MM.1S (cell line): Measurements from ENCODE around the gene SCAP.

ENCODE experiments used
- DNase-seq: peaks from one replicate; pipeline ENCODE4 v3.0.0-alpha.2; 2015
- H2AFZ ChIP-seq: fragments of 300-600 bp; sonication (generic); 2 replicates; pipeline ENCODE4 v1.6.0; 2016; ENCODE audit warnings: antibody characterized with exemption, low read length
- H3F3A ChIP-seq: fragments of 300-600 bp; sonication (generic); 2 replicates; pipeline ENCODE4 v1.6.1; 2016; ENCODE audit warnings: mild to moderate bottlenecking, antibody characterized with exemption, low read length, moderate library complexity, mixed read lengths; ENCODE audit not compliant: insufficient read depth
- H3K27ac ChIP-seq: fragments of 300-600 bp; sonication (generic); 2 replicates; pipeline ENCODE4 v1.5.1; 2016; ENCODE audit warnings: mild to moderate bottlenecking, low read length
- H3K27me3 ChIP-seq: fragments of 300-600 bp; sonication (generic); replicated peaks from 2 replicates; pipeline ENCODE4 v1.6.0; 2016; ENCODE audit warnings: low read length; ENCODE audit not compliant: insufficient read depth
- H3K36me3 ChIP-seq: fragments of 300-600 bp; sonication (generic); replicated peaks from 2 replicates; pipeline ENCODE4 v1.6.1; 2016; ENCODE audit warnings: mild to moderate bottlenecking, low read length, mixed read lengths; ENCODE audit not compliant: insufficient read depth
- H3K4me1 ChIP-seq: fragments of 300-600 bp; sonication (generic); 2 replicates; pipeline ENCODE4 v1.6.1; 2016; ENCODE audit warnings: low read length, mixed read lengths
- H3K4me2 ChIP-seq: fragments of 300-600 bp; sonication (generic); 2 replicates; pipeline ENCODE4 v1.6.0; 2016; ENCODE audit warnings: low read depth, low read length
- H3K4me3 ChIP-seq: fragments of 300-600 bp; sonication (generic); 2 replicates; pipeline ENCODE4 v1.5.1; 2016; ENCODE audit warnings: low read length, mixed read lengths
- H3K79me2 ChIP-seq: fragments of 300-600 bp; sonication (generic); 2 replicates; pipeline ENCODE4 v1.6.1; 2016; ENCODE audit warnings: mixed run types, low read length, mixed read lengths
- H3K9ac ChIP-seq: fragments of 300-600 bp; sonication (generic); 2 replicates; pipeline ENCODE4 v1.6.1; 2016; ENCODE audit warnings: low read length, mixed read lengths
- H3K9me2 ChIP-seq: fragments of 300-600 bp; sonication (generic); replicated peaks from 2 replicates; pipeline ENCODE4 v1.6.1; 2016; ENCODE audit warnings: mild to moderate bottlenecking, low read length, mixed read lengths; ENCODE audit not compliant: insufficient read depth
- H3K9me3 ChIP-seq: fragments of 300-600 bp; sonication (generic); replicated peaks from 2 replicates; pipeline ENCODE4 v1.6.1; 2016; ENCODE audit warnings: mild to moderate bottlenecking, low read length, mixed read lengths; ENCODE audit not compliant: insufficient read depth
- H4K20me1 ChIP-seq: fragments of 300-600 bp; sonication (generic); 2 replicates; pipeline ENCODE4 v1.6.1; 2016; ENCODE audit warnings: mild to moderate bottlenecking, low read length, moderate library complexity, mixed read lengths; ENCODE audit not compliant: insufficient read depth
- CTCF ChIP-seq: fragments of 300-600 bp; sonication (generic); IDR thresholded peaks from 2 replicates; pipeline ENCODE4 v1.5.1; 2016; ENCODE audit warnings: antibody characterized with exemption, low read length, mixed read lengths
- EZH2 ChIP-seq: fragments of 300-600 bp; sonication (generic); optimal IDR thresholded peaks from 2 replicates; pipeline ENCODE3; 2017; ENCODE audit warnings: low read depth, mild to moderate bottlenecking, antibody characterized with exemption, low read length, mixed read lengths
- EZH2phosphoT487 ChIP-seq: fragments of 300-600 bp; sonication (generic); IDR thresholded peaks from 2 replicates; pipeline ENCODE4 v1.6.1; 2018; ENCODE audit warnings: antibody characterized with exemption, low read length

The SCAP gene

GRCh38 chr3:47420511-47421484, 54.9 kb downstream of the SCAP start:
- Histone ChIP-seq H3K9me2 (no peaks in the 10 kb centered on the region), H3K4me2 (peak overlapping the region; percentile 47), H3K4me1 (peaks cover 7% of the 10 kb centered on the region; the same call in 1 of the 2 replicates), H3K36me3 (no peaks in the 10 kb centered on the region), H3K27me3 (no peaks in the 10 kb centered on the region), H3K4me3 (no peak overlapping the region), H3K27ac (peak overlapping the region; percentile 27; the same call in 1 of the 2 replicates), H4K20me1 (no peaks in the 10 kb centered on the region), H2AFZ (peak overlapping the region; percentile 63), H3K9ac (peak overlapping the region; percentile 30; the same call in 1 of the 2 replicates), H3K79me2 (no peaks in the 10 kb centered on the region), H3F3A (peaks cover 2% of the 10 kb centered on the region; the same call in 1 of the 2 replicates), H3K9me3 (no peaks in the 10 kb centered on the region)
- DNase-seq = peak; percentile 89
- no peak for TF ChIP-seq EZH2
- TF ChIP-seq CTCF = peak; percentile 91

- H4K20me1 ChIP-seq = no peaks in the 10 kb centered on the region
- H3K4me2 ChIP-seq = no peak overlapping the region
- peaks cover 2% of the 10 kb centered on the region; the same call in 1 of the 2 replicates for H3F3A ChIP-seq
- no peak for DNase-seq
- H3K9me2 ChIP-seq = no peaks in the 10 kb centered on the region
- no peaks in the 10 kb centered on the region for H3K36me3 ChIP-seq
- H3K9me3 ChIP-seq = no peaks in the 10 kb centered on the region
- no peaks in the 10 kb centered on the region for H3K79me2 ChIP-seq
- H2AFZ ChIP-seq = no peak overlapping the region
- TF ChIP-seq EZH2phosphoT487 = no peak
- TF ChIP-seq CTCF = no peak
- no peak for TF ChIP-seq EZH2
- no peak overlapping the region for H3K4me3 ChIP-seq
- H3K27ac ChIP-seq = no peak overlapping the region
- H3K27me3 ChIP-seq = no peaks in the 10 kb centered on the region
- peaks cover 7% of the 10 kb centered on the region; the same call in 1 of the 2 replicates for H3K4me1 ChIP-seq
- H3K9ac ChIP-seq = no peak overlapping the region
These were observed 55.7 kb downstream of the SCAP start for GRCh38 chr3:47420044-47420430.

- Histone ChIP-seq H3F3A (peaks cover 2% of the 10 kb centered on the region; the same call in 1 of the 2 replicates), H3K4me2 (no peak overlapping the region), H3K9me3 (no peaks in the 10 kb centered on the region), H3K27me3 (no peaks in the 10 kb centered on the region), H3K79me2 (no peaks in the 10 kb centered on the region), H2AFZ (no peak overlapping the region), H3K36me3 (no peaks in the 10 kb centered on the region; the same call in 1 of the 2 replicates), H3K9me2 (no peaks in the 10 kb centered on the region), H4K20me1 (no peaks in the 10 kb centered on the region), H3K9ac (no peak overlapping the region), H3K4me1 (peaks cover 7% of the 10 kb centered on the region; the same call in 1 of the 2 replicates), H3K4me3 (no peak overlapping the region), H3K27ac (no peak overlapping the region)
- DNase-seq = no peak
- TF ChIP-seq EZH2phosphoT487 = no peak
- no peak for TF ChIP-seq EZH2
- no peak for TF ChIP-seq CTCF
These were observed 56.4 kb downstream of the SCAP start for GRCh38 chr3:47419083-47420043.
